Measurements from ENCODE around the gene UQCRQ.

Gene UQCRQ

GRCh38 chr5:132866342-132867045 is at the start of gene UQCRQ, which contains the start of gene GDF9:
Gene UQCRQ, plus strand, starts transcription at chr5:132866642. Its CDS starts 240 bp downstream, at chr5:132866882.
Gene GDF9, minus strand, starts transcription at chr5:132866469. Its CDS starts 1,936 bp downstream, at chr5:132864533.
- peak; percentile 100 for DNase-seq

DNA sequence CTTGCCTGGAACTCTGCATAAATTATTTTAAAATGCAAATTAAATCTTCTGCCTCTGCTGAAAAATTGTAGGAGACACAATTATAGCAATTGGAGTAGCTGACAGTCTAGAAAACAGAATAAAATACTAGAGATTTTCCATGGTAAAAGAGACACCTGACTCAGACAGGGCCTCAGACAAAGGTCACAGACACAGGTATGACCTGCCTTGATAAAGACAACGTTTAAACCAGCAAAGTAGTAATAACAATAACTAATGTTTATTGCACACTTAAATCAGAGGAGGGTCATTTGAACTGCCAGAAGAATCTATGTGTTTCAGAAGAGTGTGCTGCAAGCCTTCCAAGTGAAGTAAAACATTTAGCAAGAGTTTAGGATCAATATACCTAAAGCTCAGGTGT is 49.4 kb upstream of the UQCRQ start:
- no peak for DNase-seq

DNA sequence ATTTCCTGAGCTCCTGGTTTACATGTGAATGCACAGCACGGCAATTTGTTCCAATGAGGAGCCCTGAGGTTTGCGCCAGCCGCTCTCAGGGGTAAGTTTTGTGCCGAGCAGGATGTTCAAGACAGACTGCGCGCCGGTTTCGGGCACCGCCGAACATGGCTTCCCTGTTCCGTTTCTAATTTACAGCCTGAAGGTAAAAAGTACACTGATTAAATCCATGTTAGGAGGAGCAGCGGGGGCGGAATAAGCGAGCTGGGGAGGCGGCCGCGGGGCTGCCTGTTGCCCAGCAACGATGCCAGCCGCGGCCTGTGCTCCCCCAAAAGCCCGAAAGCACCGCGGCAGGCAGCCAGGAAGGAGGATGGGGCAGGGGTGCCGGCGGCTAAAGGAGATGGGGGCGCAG is 47.0 kb upstream of the UQCRQ start:
- no peak for DNase-seq

- DNase-seq = peak; percentile 95
Observed at GRCh38 chr5:132820162-132820754, 46.2 kb upstream of the UQCRQ start.

DNA sequence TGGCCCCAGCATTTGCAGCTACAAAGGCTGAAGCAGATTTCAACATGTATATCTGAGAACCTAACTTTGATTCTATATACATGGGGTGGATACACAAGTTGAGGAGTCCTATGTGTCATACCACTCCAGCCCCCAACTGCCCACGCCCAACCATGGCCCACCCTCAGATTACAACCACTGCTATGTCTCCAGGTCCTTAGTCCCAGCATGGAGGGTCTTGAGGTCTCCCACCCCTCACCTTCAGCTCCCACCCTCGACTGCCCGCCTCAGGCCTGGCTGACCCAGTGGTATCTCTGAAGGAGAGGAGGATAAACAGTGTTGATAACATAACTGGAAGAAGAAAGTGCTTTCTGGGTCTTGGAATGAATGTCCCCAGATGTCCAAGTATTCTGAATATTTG is 45.1 kb upstream of the UQCRQ start:
- no peak for DNase-seq

DNA sequence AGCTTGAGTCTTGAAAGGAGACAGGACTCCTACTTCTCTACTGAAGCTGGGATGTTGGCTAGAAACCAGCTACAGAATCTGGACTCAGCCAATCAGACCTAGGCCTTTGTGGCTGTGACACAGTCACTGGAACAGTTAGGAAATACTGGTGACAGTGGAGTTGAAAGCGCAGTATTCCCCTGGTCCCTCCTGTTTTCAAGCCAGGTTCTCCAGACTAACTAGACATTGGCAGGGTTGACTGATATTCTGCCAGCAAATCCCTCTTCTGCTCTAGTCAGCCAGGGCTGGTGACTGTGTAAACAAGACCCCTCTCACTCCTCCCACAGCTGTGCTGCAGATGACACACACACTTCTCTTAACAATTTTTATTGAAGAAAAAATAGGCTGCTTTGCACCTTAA is 44.7 kb upstream of the UQCRQ start:
- DNase-seq = no peak

- peak; percentile 40 for DNase-seq
Observed at GRCh38 chr5:132822650-132823480, 43.6 kb upstream of the UQCRQ start.

- DNase-seq = no peak
Observed at GRCh38 chr5:132823481-132824050, 42.9 kb upstream of the UQCRQ start.

- DNase-seq = no peak
Observed at GRCh38 chr5:132824426-132824825, 42.0 kb upstream of the UQCRQ start.

DNA sequence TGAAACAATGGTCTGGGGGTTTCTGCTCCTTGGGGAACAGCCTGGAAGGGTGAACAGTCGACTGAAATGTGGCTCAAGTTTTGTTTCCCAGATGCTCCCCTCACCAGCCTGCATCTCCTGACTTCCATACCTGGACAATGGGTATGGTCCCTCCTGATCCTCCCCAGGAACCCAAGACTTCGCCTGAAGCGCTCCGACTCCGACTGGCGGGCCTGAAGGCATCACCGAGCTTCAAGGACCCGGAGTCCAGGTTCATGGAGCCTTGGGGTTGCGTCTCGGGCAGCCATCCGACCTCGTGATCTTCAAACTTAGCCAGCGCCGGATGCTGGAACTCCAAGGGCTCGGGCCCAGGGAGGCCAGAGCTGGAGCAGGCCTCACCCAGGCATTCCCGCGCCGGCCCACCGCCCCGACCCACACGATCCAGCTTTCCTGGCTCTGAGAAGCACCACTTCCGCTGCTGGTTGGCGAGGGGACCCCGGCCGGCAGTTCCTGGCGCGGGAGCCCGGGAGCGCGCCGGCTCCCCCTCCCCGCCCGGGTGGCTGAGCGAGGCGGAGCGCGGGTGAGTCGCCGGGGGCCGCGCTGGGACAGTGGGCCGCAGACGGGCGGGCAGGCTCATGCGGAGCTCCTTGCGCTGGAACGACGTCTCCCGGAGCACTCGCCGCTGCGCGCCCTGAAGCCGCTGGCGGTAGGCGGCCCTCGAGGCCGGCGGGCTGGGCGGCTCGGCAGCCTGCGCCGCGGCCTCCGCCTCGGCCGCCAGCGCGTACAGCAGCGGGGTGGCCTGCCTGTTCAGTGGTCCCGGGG is 41.2 kb upstream of the UQCRQ start:
- no peak for DNase-seq

DNA sequence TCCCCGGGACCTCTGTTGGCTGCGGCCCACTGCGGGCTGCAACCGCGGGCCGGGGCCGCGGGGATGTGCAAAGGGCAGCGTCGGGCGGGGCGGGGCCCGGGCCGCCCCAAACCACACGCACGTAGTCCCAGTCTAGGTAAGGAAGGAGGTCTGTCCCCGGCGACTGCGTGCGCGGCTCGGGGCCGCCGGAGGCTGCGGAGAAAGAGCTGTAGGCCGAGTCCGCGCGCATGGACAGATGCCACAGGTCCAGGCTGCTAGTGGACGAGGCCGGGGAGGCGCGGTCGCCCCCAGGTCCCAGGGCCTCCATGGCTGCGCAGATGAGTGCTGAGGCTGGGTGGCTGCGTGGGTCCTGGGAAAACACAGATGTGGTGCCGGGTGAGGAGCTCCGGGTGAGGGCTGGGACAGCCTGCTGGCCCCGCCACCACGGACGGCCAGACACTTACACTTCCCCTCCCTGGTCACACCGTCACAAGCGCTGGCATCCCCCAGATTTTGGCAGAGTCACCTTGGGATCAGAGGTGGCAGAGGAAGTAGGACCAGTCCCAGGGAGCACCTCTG is 40.5 kb upstream of the UQCRQ start:
- no peak for DNase-seq

DNA sequence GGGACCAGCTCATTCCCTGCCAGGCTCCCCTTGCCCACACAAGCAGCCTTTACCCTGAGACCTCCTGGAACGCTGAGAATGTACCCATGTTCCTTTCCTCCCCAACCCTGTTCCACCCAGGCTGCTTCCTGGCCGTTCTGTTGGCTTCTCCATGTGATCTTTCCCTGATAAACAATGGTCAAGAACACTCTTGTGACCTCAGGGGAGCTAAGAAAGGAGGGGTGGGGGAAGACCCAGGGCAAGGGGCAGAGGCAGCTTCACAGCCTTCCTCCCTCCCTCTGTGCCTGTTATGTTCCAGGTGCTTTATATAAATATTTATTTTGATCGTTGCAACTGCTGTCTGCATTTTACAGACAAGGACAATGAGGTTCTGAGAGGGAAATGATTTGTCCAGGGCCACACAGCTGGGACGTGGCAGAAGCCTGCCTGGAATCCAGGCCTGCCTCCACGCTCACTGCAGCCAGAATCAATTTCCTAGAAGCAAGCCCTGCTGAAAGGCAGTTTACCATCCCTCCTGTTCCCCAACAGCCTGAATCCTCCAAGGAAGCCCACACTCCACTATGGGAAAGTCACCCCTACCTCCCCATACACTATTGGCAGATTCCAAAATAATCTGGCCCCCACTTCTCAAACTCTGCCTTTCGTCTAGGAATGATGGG is 39.9 kb upstream of the UQCRQ start:
- no peak for DNase-seq

DNA sequence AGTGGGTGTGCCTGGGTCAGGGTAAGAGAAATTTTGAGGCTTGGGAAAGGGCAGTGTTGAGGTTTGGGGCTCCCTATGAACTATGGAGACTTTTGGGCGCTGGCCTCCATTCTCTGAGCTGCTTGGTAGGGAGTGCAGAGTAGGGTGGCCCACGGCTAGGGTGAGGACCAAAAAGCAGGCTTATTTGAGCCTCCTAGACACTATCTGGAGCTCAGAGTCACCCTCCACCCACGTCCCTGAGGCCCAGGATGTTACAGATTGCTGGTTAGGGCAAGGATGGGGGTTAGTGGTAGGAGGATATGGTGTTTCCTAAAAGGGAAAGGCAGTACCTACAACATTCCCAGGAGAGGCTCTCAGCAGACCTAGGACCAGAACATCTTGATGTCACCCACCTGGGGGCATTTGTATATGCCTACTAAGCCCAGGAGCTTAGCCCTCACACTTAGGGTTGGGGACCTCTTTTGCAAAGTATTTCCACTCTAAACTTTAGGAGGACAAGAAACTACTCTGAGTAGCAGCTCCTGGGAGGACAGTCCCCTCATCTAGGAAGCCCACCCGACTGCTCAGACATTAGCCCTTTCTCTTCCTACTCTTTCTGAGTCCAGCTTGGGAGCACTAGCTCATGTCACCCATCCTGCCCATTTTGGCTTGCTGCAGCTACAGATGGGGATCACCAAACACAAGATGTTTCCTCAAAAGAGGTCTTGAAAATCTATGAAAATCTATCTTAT is 38.3 kb upstream of the UQCRQ start:
- DNase-seq = no peak

GRCh38 chr5:132828846-132829494 is 37.5 kb upstream of the UQCRQ start:
- no peak for DNase-seq

- peak; percentile 58 for DNase-seq
Observed at GRCh38 chr5:132829742-132830435, 36.6 kb upstream of the UQCRQ start.

GRCh38 chr5:132830436-132831094 is 35.9 kb upstream of the UQCRQ start, which contains the start of gene SHROOM1:
Gene SHROOM1, minus strand, starts transcription at chr5:132830647. Its CDS starts 4,507 bp downstream, at chr5:132826140.
- DNase-seq = no peak

- DNase-seq = no peak
Observed at GRCh38 chr5:132831095-132831860, 35.2 kb upstream of the UQCRQ start.

DNA sequence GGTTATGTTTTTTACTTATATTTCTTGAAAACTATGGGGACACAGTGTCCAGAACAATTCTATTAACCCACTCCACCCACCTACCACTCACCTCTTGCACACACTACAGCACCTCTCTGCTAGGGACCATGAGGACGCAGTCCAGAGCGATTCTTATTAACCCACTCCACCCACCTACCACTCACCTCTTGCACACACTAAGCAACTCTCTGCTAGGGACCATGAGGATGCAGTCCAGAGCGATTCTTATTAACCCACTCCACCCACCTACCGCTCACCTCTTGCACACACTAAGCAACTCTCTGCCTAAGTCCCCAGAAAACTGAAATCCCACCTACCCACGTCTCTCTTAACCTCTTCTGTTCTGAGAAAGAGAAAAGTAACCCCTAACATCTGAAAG is 33.8 kb upstream of the UQCRQ start:
- no peak for DNase-seq
